Measurements from ENCODE around the gene PHAF1.

PHAF1 gene

DNA sequence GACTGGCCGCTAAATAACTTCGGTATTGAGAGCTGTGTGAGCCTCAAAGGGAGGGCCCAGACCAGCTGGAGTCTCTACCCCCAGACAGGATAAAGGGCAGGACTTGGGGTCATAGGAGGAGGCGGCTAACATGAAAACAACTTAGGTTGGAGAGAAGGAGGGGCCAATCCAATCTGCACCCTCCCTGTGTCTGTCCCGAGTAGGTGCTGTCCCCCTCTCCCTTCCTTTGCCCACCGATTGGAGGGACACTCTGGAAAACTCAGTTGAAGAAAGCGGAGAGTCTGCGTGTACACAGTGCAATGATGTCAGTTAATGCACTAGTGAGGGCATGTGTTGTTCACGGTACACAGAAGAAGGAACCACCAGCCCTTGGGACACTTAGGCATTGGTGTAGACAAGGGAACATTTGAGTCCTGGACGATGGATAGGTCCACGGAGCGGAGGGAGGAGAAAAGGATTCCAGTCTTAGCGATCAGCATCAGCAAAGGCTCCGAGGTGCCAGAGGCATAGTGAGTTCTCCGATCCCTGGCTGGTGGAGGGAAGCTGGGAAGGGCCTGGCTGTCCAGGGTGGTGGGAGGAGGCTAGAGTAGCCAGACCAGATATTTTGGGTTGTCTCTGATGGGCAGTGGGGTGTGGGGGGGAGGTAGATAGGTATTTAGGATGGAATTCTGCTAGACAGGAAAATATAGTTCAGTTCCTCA, 61.4 kb downstream of the PHAF1 start:
- H3K27ac ChIP-seq (ENCODE audit: low read depth, low read length, severe bottlenecking) = peak overlapping the region; percentile 84
- no peaks in the 10 kb centered on the region for H3K9me3 ChIP-seq (ENCODE audit: control insufficient read depth, low read length)

GRCh38 chr16:67173323-67173722, 63.6 kb downstream of the PHAF1 start:
- Histone ChIP-seq H3K4me1 (ENCODE audit: control insufficient read depth, insufficient read depth, low read length, poor library complexity, severe bottlenecking) (peaks cover 20% of the 10 kb centered on the region), H3K27ac (ENCODE audit: low read depth, low read length, severe bottlenecking) (no peak overlapping the region), H3K4me3 (ENCODE audit: extremely low read depth, insufficient read depth, low read length, poor library complexity, severe bottlenecking) (peak overlapping the region; percentile 29), H3K36me3 (ENCODE audit: control insufficient read depth, insufficient read depth, low read length) (peaks cover 12% of the 10 kb centered on the region), H3K9me3 (ENCODE audit: control insufficient read depth, low read length) (no peaks in the 10 kb centered on the region)
- 60 to 89% methylated on average over 1 of the region's 1 CpG for WGBS, 2 experiments (ENCODE audit: insufficient coverage in 2 of 2)

More for the DNA sequence above, 61.4 kb downstream of the PHAF1 start:
- Histone ChIP-seq H3K36me3 (ENCODE audit: control insufficient read depth, insufficient read depth, low read length) (peaks cover 8% of the 10 kb centered on the region), H3K4me1 (ENCODE audit: control insufficient read depth, insufficient read depth, low read length, poor library complexity, severe bottlenecking) (peaks cover 20% of the 10 kb centered on the region), H3K4me3 (ENCODE audit: extremely low read depth, insufficient read depth, low read length, poor library complexity, severe bottlenecking) (peak overlapping the region; percentile 41)
- 48 to 51% methylated on average over 12 to 14 of the region's 14 CpGs for WGBS, 2 experiments (ENCODE audit: insufficient coverage in 2 of 2)

DNA sequence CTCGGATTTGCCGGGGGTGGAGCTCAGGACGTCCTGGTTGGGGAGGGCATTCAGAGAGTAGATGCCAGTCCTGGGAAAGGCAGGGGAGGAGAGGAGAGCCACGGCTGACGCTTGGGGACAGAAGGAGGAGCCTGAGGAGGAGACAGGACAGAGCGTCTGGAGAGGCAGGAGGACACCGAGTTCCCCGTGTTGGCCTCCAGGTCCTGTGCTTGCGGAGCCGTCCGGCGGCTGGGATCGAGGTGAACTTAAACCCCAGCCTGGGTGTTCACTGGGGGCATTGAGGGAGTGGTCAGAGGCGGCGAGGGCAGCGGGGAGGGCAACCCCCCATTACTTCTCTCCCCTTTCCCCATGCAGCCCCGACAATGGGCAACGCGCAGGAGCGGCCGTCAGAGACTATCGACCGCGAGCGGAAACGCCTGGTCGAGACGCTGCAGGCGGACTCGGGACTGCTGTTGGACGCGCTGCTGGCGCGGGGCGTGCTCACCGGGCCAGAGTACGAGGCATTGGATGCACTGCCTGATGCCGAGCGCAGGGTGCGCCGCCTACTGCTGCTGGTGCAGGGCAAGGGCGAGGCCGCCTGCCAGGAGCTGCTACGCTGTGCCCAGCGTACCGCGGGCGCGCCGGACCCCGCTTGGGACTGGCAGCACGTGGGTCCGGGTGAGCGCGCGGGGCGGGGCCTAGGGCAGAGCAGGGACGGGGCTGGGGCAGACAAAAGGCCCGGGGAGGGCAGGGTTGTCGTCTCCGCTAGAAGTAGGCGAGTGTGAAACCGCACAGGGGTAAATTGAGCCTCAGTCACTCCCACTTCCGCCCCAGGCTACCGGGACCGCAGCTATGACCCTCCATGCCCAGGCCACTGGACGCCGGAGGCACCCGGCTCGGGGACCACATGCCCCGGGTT, 64.3 kb downstream of the PHAF1 start:
- Histone ChIP-seq H3K4me3 (ENCODE audit: extremely low read depth, insufficient read depth, low read length, poor library complexity, severe bottlenecking) (peak overlapping the region; percentile 29), H3K9me3 (ENCODE audit: control insufficient read depth, low read length) (no peaks in the 10 kb centered on the region), H3K36me3 (ENCODE audit: control insufficient read depth, insufficient read depth, low read length) (peaks cover 12% of the 10 kb centered on the region), H3K27ac (ENCODE audit: low read depth, low read length, severe bottlenecking) (no peak overlapping the region), H3K4me1 (ENCODE audit: control insufficient read depth, insufficient read depth, low read length, poor library complexity, severe bottlenecking) (peaks cover 20% of the 10 kb centered on the region)
- 3 to 4% methylated on average over 59 to 61 of the region's 71 CpGs for WGBS, 2 experiments (ENCODE audit: insufficient coverage in 2 of 2)

DNA sequence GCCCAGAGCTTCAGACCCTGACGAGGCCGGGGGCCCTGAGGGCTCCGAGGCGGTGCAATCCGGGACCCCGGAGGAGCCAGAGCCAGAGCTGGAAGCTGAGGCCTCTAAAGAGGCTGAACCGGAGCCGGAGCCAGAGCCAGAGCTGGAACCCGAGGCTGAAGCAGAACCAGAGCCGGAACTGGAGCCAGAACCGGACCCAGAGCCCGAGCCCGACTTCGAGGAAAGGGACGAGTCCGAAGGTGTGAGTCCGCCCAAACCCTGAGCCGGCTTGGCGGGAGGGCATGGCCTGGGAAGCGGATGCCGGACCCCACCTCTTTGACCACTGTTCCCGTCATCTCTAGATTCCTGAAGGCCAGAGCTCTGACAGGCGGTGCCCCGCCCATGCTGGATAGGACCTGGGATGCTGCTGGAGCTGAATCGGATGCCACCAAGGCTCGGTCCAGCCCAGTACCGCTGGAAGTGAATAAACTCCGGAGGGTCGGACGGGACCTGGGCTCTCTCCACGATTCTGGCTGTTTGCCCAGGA, 65.0 kb downstream of the PHAF1 start:
- Histone ChIP-seq H3K4me3 (ENCODE audit: extremely low read depth, insufficient read depth, low read length, poor library complexity, severe bottlenecking) (peak overlapping the region; percentile 29), H3K4me1 (ENCODE audit: control insufficient read depth, insufficient read depth, low read length, poor library complexity, severe bottlenecking) (peaks cover 17% of the 10 kb centered on the region), H3K27ac (ENCODE audit: low read depth, low read length, severe bottlenecking) (no peak overlapping the region), H3K9me3 (ENCODE audit: control insufficient read depth, low read length) (no peaks in the 10 kb centered on the region), H3K36me3 (ENCODE audit: control insufficient read depth, insufficient read depth, low read length) (peaks cover 18% of the 10 kb centered on the region)
- WGBS, 2 experiments (ENCODE audit: insufficient coverage in 2 of 2) = 76 to 79% methylated on average over 22 to 31 of the region's 31 CpGs

DNA sequence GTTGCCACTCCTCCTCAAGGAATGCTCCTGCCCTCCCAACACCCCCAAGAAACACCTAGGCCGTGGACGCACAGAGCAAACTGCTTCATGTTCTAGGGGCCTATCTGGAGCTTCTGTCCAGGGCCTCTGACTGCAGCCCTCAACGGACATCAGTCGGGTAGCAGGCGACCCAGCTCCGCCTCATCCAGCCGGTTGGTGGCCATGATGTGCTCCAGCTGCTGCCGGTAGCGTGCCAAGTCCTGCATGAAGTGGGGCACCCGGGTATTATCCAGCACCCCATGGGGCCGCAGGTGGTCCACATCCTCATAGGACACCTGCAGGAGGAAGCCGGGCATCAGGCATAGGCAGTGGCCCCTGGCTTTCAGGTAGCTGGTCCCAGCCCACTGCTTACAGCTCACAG, 66.9 kb downstream of the PHAF1 start:
- H3K36me3 ChIP-seq (ENCODE audit: control insufficient read depth, insufficient read depth, low read length) = peaks cover 31% of the 10 kb centered on the region
- H3K9me3 ChIP-seq (ENCODE audit: control insufficient read depth, low read length) = no peaks in the 10 kb centered on the region
- no peak overlapping the region for H3K27ac ChIP-seq (ENCODE audit: low read depth, low read length, severe bottlenecking)
- H3K4me3 ChIP-seq (ENCODE audit: extremely low read depth, insufficient read depth, low read length, poor library complexity, severe bottlenecking) = no peak overlapping the region
- 95 to 96% methylated on average over 12 of the region's 12 CpGs for WGBS, 2 experiments (ENCODE audit: insufficient coverage in 2 of 2)
- H3K4me1 ChIP-seq (ENCODE audit: control insufficient read depth, insufficient read depth, low read length, poor library complexity, severe bottlenecking) = peaks cover 10% of the 10 kb centered on the region

DNA sequence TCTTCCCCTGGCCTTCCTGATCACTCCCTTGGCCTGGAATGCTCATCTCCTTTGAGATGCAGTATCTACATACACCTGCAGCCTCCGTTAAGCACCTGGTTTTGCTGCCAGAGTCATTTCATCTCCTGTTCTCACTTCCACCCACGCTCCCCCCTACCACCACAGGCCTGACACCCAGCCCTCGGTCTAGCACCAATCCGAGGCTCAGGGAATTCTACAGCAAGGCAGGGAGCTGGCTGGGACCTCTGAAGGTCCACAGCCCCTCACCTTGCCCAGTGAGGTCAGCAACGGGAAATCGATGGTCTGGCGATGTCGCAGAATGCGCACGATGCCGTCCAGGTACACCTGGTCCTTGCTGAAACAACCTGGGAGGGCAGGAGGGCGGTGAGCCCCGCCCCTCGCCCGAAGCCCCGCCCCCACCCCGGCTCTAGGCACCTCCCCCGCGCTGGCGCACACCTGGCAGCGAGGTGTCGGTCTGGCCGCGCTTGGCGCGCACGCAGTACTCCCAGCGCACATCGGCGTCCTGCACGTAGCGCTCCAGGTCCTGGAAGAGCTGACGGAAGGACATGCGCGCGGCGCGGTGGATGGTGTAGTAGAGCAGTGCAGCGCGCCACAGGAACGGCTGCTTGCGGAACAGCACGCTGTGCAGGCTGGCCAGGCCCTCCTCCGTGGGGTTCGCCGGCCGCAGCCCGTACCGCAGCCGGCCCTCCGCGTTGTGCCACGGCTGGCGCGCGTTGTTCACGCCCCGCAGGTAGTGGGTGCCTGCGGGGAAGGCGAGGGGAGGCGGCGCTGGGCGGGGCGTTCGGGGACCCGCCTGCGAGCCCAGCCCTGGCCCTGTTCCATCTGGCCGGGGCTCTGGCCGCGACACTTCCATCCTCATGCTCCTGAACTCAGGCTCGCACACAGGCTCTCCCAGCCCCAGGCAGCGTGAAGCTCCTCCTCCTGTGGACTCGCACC, 68.3 kb downstream of the PHAF1 start:
- Histone ChIP-seq H3K4me1 (ENCODE audit: control insufficient read depth, insufficient read depth, low read length, poor library complexity, severe bottlenecking) (peaks cover 10% of the 10 kb centered on the region), H3K4me3 (ENCODE audit: extremely low read depth, insufficient read depth, low read length, poor library complexity, severe bottlenecking) (peak overlapping the region; percentile 18), H3K36me3 (ENCODE audit: control insufficient read depth, insufficient read depth, low read length) (peaks cover 31% of the 10 kb centered on the region), H3K9me3 (ENCODE audit: control insufficient read depth, low read length) (no peaks in the 10 kb centered on the region), H3K27ac (ENCODE audit: low read depth, low read length, severe bottlenecking) (no peak overlapping the region)
- 7 to 14% methylated on average over 58 to 60 of the region's 73 CpGs for WGBS, 2 experiments (ENCODE audit: insufficient coverage in 2 of 2)

- Histone ChIP-seq H3K4me3 (ENCODE audit: extremely low read depth, insufficient read depth, low read length, poor library complexity, severe bottlenecking) (no peak overlapping the region), H3K27ac (ENCODE audit: low read depth, low read length, severe bottlenecking) (no peak overlapping the region), H3K36me3 (ENCODE audit: control insufficient read depth, insufficient read depth, low read length) (peaks cover 31% of the 10 kb centered on the region), H3K4me1 (ENCODE audit: control insufficient read depth, insufficient read depth, low read length, poor library complexity, severe bottlenecking) (peaks cover 4% of the 10 kb centered on the region), H3K9me3 (ENCODE audit: control insufficient read depth, low read length) (no peaks in the 10 kb centered on the region)
- 95 to 97% methylated on average over 10 to 11 of the region's 13 CpGs for WGBS, 2 experiments (ENCODE audit: insufficient coverage in 2 of 2)
Measured at GRCh38 chr16:67179421-67180080, 69.8 kb downstream of the PHAF1 start.

GRCh38 chr16:67180166-67180565, 70.4 kb downstream of the PHAF1 start:
- H3K27ac ChIP-seq (ENCODE audit: low read depth, low read length, severe bottlenecking) = no peak overlapping the region
- 93 to 97% methylated on average over 15 of the region's 16 CpGs for WGBS, 2 experiments (ENCODE audit: insufficient coverage in 2 of 2)
- no peak overlapping the region for H3K4me3 ChIP-seq (ENCODE audit: extremely low read depth, insufficient read depth, low read length, poor library complexity, severe bottlenecking)
- peaks cover 28% of the 10 kb centered on the region for H3K36me3 ChIP-seq (ENCODE audit: control insufficient read depth, insufficient read depth, low read length)
- H3K9me3 ChIP-seq (ENCODE audit: control insufficient read depth, low read length) = no peaks in the 10 kb centered on the region
- peaks cover 3% of the 10 kb centered on the region for H3K4me1 ChIP-seq (ENCODE audit: control insufficient read depth, insufficient read depth, low read length, poor library complexity, severe bottlenecking)

DNA sequence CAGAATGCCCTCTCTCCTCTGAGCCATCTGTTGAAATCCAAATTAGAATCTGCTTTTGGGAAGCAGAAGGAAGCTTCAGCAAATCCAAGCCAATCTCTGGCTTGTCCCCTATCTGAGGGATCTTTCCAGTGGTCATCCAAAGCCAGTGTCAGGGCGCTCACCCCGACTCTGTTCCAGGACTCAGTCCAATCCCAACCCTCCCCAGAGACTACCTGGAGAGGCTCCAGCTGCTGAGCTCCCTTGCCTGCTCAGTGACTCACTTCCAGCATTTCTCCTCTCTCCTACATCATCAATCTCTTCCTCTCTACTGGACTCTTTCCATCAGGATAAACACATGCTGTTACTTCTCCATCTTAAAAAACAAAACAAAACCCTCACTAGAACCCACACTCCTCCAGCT, 71.6 kb downstream of the PHAF1 start:
- H3K27ac ChIP-seq (ENCODE audit: low read depth, low read length, severe bottlenecking) = no peak overlapping the region
- WGBS, 2 experiments (ENCODE audit: insufficient coverage in 2 of 2) = 89 to 94% methylated on average over 2 of the region's 2 CpGs
- H3K4me3 ChIP-seq (ENCODE audit: extremely low read depth, insufficient read depth, low read length, poor library complexity, severe bottlenecking) = no peak overlapping the region
- peaks cover 12% of the 10 kb centered on the region for H3K4me1 ChIP-seq (ENCODE audit: control insufficient read depth, insufficient read depth, low read length, poor library complexity, severe bottlenecking)
- no peaks in the 10 kb centered on the region for H3K9me3 ChIP-seq (ENCODE audit: control insufficient read depth, low read length)
- peaks cover 20% of the 10 kb centered on the region for H3K36me3 ChIP-seq (ENCODE audit: control insufficient read depth, insufficient read depth, low read length)
